ELF-1 (cell line): Measurements from ENCODE around the gene SUPT3H.

Experiments used
- DNase-seq: peaks from one replicate; pipeline ENCODE4 v3.0.0-alpha.2; 2016; ENCODE audit warnings: low read depth, low spot score

Gene SUPT3H

DNA sequence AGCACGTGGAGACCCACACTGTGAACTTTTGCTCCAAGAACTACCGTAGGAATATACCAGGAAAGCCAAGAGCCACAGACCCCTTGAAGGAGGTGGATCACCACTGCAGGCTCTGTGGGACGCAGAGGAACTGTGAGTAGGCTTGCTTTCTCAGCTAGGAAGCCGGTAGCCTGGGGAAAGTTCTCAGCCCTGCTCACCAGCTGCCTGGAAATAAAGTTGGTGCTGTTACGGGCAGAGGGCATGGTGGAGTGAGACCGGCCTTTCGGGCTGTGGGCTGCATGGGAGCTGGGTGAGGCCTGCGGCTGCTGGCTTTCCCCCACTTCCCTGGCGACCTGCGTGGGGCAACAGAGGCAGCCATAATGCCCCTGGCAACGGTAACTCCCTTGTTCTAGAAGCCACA, 422.6 kb downstream of the SUPT3H start:
- DNase-seq, result peak; percentile 3

DNA sequence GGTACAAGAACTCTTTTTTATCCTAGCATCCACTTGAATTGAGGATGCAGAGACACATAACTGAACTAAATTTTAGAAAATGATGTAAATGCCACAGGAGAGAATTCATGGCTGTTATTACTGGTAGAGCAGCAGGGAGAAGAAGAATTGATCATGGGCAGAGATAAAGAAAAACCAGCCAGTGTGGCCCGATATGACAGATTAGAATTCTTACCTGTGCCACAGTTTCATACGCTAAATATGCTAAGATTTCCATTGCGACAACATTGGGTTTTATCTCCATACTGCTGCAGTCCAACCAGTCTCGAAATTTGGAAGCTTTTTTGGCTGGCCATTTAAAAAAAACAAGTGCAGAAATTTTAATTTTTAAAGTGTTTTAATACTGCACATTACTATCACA, 423.5 kb downstream of the SUPT3H start:
- DNase-seq, result no peak

GRCh38 chr6:44951253-44951747, 426.4 kb downstream of the SUPT3H start:
- no peak for DNase-seq

GRCh38 chr6:44949596-44950201, 428.0 kb downstream of the SUPT3H start:
- no peak for DNase-seq

DNA sequence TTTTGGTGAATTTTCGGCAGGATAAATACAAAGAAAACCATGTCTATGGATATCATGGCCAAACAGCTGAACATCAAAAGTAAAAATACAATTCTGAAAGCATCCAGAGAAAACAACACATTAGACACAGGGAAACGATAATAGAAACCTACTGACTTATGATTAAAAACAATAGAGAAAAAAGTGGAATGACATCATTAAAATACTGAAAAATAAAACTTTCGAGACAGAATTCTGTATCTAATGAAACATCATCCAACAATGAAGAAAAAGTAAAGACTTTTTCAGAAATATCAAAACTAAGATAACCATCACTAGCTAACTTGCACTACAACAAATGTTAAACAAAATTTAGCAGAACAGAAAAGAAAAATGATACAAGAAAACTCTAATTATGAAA, 434.2 kb downstream of the SUPT3H start:
- no peak for DNase-seq

DNA sequence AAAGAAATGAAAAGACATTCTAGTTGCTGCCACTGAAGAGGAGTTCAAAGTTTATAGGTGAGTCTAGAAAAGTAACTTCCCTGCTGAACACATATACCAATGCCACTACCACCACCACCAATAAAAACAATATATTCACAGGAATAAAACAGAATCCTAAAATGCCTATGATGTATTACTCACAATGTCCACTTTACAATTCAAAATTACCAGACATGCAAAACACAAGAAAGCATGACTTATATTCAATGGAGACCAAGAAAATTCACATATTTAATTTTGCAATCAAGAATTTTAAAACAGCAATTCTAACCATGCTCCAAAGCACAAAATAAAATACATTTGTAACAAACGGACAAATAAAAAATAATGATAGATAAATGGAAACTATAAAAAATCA, 434.9 kb downstream of the SUPT3H start:
- no peak for DNase-seq

GRCh38 chr6:44942201-44942600, 435.5 kb downstream of the SUPT3H start:
- peak; percentile 4 for DNase-seq

- no peak for DNase-seq
Measured at GRCh38 chr6:44940367-44940766, 437.4 kb downstream of the SUPT3H start.

DNA sequence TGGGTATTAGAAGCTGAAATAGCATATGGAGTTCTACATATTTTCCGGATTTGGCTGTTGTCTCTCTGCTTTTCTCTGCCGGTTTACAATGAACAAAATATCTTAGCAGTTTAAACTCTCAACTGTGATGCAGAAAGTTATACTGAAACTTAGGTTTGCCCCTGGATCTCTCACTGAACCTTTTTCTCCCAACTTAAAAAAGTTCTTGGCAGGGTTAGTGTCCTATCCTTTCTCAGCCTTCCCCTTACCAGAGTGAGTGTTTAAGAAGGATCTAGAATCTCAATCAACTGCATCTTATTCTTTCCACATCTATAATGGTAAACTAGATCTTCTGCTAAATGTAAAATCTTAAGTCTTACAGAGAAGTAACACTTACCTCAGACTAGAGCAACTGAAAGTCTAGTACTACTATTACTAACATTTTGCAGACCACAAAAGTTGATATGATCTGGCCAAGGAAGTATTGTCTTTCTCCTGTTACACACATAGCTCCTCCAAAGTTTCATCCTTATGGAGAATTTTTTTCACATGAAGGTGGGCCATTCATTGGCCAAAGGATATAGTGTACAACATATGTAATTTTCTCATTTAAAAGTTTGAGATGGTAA, 441.9 kb downstream of the SUPT3H start:
- no peak for DNase-seq

DNA sequence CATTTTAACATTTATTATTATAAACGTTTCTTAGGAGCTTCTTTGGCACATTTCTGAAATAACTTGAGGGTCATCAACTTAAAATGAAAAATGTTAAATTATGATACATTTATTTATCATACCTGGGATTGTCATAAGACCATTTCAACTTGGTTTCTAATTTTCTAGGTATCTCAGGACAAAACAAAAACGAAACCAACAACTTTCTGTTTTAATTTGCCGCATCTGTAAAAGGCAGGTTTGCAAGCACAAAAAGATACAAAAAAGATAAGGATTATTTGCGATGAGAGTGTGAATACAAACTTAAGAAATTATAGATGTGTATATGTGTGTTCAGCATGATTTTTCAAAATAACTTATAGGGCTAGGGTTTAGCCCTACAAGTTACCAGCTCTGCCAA, 444.6 kb downstream of the SUPT3H start:
- DNase-seq, result no peak

- no peak for DNase-seq
Measured at GRCh38 chr6:44932651-44933091, 445.1 kb downstream of the SUPT3H start.

DNA sequence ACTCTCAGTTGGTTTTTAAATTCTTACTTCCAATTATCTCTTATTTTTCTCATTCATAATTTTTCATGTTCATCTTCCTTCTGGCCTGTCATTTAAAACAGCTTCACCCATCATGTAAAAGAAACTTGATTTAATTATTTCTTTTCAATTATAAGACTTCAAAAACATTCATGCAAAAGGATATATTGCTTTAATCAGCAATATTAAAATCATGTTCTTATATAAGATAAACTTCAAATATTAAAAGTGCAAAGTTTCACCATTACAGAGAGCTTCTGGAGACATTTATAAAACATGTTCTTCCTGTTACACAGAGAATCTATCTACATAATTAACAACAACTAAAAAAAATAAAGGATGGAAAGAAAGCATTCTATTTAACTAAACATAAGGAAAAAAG, 446.3 kb downstream of the SUPT3H start:
- no peak for DNase-seq

DNA sequence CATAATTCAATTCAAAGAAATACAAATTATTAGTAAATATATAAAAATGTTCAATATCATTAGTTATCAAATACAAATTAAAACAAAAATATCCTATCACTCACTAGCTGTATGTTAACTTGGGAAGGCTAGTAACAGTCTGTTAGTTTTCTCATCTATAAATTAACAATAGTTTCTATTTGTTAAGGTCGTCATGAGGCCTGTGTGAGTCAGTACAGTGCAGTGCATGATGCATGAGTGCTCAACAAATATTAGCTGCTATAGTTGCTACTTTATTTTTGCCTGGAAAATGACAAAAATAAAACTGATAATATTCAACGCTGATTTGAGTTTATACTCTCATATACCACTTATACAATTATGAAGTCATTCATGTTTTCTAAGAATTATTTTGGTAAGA, 451.2 kb downstream of the SUPT3H start:
- DNase-seq, result no peak

- DNase-seq, result peak; percentile 5
Measured at GRCh38 chr6:44925100-44925739, 452.5 kb downstream of the SUPT3H start.

- no peak for DNase-seq
Measured at GRCh38 chr6:44923444-44923843, 454.3 kb downstream of the SUPT3H start.

GRCh38 chr6:44921798-44922197, 455.9 kb downstream of the SUPT3H start:
- no peak for DNase-seq

DNA sequence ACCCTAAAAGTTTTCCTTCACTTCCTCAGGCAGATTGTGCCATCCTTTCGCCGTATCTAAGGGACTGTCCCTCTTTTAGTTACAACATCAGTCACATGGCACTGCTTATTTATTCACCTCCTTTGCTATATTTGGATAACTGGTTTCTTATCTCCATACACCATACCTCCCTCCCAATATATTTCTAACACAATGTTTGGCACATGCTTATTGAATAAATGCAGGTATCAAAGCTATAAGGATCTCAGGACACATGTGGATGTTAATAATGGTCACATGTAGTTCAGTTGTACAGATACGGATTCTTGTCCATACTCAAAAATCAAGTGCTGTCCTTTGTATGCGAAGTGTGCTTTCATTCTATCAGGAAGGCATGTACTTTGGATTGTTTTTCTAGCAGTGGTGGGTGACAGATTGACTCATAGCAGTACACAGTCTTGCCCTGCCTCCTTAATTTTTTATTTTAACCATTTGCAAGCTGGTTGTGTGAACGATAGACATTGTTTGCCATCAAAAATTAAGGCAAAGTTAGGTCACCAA, 456.7 kb downstream of the SUPT3H start:
- DNase-seq, result no peak

DNA sequence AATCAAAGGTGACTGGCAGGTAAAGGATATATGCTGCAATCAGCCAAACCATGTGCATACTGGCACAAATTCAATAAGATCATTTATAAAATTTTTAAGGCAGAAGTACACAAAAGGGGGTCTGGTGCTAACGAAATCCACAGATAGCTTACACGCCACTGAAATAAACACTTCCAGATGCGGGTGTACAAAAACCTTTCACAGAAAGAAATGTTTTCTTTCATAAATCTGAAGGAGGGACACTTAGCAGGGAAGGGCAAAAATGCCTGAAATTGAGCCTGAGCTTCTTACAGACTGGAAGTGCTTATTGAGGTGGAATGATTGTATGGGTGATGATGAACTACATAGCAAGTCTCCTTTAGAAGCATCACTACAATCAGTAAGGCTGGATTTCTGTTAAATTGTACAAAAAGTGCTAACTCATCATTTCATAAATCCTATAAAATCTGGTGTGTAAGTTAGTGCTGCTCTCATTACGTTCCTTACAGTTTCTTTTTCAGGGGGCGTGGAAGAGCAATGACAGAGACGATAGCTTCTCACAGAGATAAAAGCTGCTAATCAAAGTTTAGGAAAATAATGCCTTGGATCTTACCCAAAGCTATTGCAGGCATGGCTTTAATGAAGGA, 458.9 kb downstream of the SUPT3H start:
- DNase-seq, result no peak

DNA sequence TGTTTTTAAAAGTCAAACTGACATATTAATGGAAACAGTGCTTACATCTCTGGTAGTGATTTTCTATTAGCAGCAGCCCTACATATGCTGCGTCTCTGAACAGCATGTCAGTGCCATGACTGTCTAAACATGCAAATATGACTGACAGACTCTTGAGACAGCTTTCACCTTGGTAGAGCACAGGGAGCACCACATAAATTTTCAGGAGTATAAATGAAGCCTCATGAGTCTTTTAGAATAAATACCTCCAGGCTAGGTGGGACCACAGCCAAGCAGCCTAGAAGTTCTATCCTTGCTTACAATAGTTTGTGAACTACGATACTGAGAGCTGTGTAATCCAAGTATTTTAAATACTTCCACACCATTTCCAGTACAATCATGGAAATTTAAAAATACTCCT, 460.3 kb downstream of the SUPT3H start:
- DNase-seq, result no peak

- no peak for DNase-seq
Measured at GRCh38 chr6:44915111-44915510, 462.6 kb downstream of the SUPT3H start.

- DNase-seq, result no peak
Measured at GRCh38 chr6:44914141-44914540, 463.6 kb downstream of the SUPT3H start.

GRCh38 chr6:44906761-44907160, 471.0 kb downstream of the SUPT3H start:
- no peak for DNase-seq
